ENCODE results near the gene ZBTB3. TPM values are rescaled to one million over a fixed set of nuclear protein-coding genes. Genes with fewer than 3 reads are reported as not detected.

ZBTB3 gene
- total and polyA plus RNA-seq, 9 of the 15 experiments (the other 6 are each of a cell fraction or from before 2014, with no cell fraction given) = 1.9 to 10.0 (median 4.9) TPM

GRCh38 chr11:62791501-62792201, 37.7 kb upstream of the ZBTB3 start, which contains the start of gene TMEM223 (continued):
- TF ChIP-seq ZNF780A (CRISPR knock-in tag; IDR thresholded peaks at IDR 0.05) (no peak), ADNP (tag; IDR thresholded peaks at IDR 0.05) (no peak), SAP30 (IDR thresholded peaks at IDR 0.05; ENCODE audit: borderline replicate concordance, insufficient read depth, low read depth, low read length, poor library complexity, severe bottlenecking) (peak; percentile 88), COPS2 (conservative IDR thresholded peaks at IDR 0.05) (no peak), TAF1 (IDR thresholded peaks at IDR 0.05; ENCODE audit: control insufficient read depth, extremely low read depth, insufficient read depth, low read length, severe bottlenecking) (peak; percentile 84), ZNF436 (CRISPR knock-in tag; IDR thresholded peaks at IDR 0.05) (no peak), ZNF263 (CRISPR knock-in tag; IDR thresholded peaks at IDR 0.05; ENCODE audit: borderline replicate concordance) (no peak), RFX7 (CRISPR knock-in tag; IDR thresholded peaks at IDR 0.05) (no peak), RAD51 (IDR thresholded peaks at IDR 0.05; ENCODE audit: borderline replicate concordance, low read depth) (no peak), NRF1 (conservative IDR thresholded peaks at IDR 0.05 in 1 of 2, IDR thresholded peaks at IDR 0.05 in 1 of 2) (peak; percentile 38 to 42; a peak in 3 of 4 replicates), KLF13 (tag; IDR thresholded peaks at IDR 0.05; ENCODE audit: borderline replicate concordance, low read depth) (no peak; the same call in 1 of the 2 replicates), TAF9B (IDR thresholded peaks at IDR 0.05; ENCODE audit: partially characterized antibody) (no peak), ZNF277 (CRISPR knock-in tag; IDR thresholded peaks at IDR 0.05; ENCODE audit: borderline replicate concordance) (no peak), CBX1 (IDR thresholded peaks at IDR 0.05; ENCODE audit: low read depth) (peak; percentile 79; the same call in 1 of the 2 replicates), ZKSCAN1 (IDR thresholded peaks at IDR 0.05; ENCODE audit: low read depth, low read length) (no peak)
- TF ChIP-seq, protein P1, sequence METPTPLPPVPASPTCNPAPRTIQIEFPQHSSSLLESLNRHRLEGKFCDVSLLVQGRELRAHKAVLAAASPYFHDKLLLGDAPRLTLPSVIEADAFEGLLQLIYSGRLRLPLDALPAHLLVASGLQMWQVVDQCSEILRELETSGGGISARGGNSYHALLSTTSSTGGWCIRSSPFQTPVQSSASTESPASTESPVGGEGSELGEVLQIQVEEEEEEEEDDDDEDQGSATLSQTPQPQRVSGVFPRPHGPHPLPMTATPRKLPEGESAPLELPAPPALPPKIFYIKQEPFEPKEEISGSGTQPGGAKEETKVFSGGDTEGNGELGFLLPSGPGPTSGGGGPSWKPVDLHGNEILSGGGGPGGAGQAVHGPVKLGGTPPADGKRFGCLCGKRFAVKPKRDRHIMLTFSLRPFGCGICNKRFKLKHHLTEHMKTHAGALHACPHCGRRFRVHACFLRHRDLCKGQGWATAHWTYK (CRISPR knock-in tag; IDR thresholded peaks at IDR 0.05) = no peak; the same call in 1 of the 2 replicates
- TF ChIP-seq, protein P2, sequence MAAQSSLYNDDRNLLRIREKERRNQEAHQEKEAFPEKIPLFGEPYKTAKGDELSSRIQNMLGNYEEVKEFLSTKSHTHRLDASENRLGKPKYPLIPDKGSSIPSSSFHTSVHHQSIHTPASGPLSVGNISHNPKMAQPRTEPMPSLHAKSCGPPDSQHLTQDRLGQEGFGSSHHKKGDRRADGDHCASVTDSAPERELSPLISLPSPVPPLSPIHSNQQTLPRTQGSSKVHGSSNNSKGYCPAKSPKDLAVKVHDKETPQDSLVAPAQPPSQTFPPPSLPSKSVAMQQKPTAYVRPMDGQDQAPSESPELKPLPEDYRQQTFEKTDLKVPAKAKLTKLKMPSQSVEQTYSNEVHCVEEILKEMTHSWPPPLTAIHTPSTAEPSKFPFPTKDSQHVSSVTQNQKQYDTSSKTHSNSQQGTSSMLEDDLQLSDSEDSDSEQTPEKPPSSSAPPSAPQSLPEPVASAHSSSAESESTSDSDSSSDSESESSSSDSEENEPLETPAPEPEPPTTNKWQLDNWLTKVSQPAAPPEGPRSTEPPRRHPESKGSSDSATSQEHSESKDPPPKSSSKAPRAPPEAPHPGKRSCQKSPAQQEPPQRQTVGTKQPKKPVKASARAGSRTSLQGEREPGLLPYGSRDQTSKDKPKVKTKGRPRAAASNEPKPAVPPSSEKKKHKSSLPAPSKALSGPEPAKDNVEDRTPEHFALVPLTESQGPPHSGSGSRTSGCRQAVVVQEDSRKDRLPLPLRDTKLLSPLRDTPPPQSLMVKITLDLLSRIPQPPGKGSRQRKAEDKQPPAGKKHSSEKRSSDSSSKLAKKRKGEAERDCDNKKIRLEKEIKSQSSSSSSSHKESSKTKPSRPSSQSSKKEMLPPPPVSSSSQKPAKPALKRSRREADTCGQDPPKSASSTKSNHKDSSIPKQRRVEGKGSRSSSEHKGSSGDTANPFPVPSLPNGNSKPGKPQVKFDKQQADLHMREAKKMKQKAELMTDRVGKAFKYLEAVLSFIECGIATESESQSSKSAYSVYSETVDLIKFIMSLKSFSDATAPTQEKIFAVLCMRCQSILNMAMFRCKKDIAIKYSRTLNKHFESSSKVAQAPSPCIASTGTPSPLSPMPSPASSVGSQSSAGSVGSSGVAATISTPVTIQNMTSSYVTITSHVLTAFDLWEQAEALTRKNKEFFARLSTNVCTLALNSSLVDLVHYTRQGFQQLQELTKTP (IDR thresholded peaks at IDR 0.05; ENCODE audit: low read depth in 1 of 2, partially characterized antibody in 2 of 2) = no peak
- TF ChIP-seq, protein P3, sequence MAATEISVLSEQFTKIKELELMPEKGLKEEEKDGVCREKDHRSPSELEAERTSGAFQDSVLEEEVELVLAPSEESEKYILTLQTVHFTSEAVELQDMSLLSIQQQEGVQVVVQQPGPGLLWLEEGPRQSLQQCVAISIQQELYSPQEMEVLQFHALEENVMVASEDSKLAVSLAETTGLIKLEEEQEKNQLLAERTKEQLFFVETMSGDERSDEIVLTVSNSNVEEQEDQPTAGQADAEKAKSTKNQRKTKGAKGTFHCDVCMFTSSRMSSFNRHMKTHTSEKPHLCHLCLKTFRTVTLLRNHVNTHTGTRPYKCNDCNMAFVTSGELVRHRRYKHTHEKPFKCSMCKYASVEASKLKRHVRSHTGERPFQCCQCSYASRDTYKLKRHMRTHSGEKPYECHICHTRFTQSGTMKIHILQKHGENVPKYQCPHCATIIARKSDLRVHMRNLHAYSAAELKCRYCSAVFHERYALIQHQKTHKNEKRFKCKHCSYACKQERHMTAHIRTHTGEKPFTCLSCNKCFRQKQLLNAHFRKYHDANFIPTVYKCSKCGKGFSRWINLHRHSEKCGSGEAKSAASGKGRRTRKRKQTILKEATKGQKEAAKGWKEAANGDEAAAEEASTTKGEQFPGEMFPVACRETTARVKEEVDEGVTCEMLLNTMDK (IDR thresholded peaks at IDR 0.05; ENCODE audit: borderline replicate concordance, insufficient read depth, low read depth, low read length, poor library complexity, severe bottlenecking) = peak; percentile 18

Measured in K562 (cell line).